ENCODE results near the gene PTGES3L.

PTGES3L gene

GRCh38 chr17:42979511-42980273 lies at the start of gene PTGES3L:
Gene PTGES3L (minus strand): TSS chr17:42980080. CDS start chr17:42980053, 27 bp downstream.
- peak; percentile 23 for DNase-seq (ENCODE audit: low read depth)

GRCh38 chr17:43028221-43028861 lies 48.5 kb upstream of the PTGES3L start:
- no peak for DNase-seq (ENCODE audit: low read depth)

- no peak for DNase-seq (ENCODE audit: low read depth)
These were observed 47.5 kb upstream of the PTGES3L start for GRCh38 chr17:43027091-43028032.

- DNase-seq (ENCODE audit: low read depth) = no peak
These were observed 46.7 kb upstream of the PTGES3L start for GRCh38 chr17:43026595-43026994.

GRCh38 chr17:43025766-43026537 lies 46.1 kb upstream of the PTGES3L start:
- DNase-seq (ENCODE audit: low read depth) = no peak

- DNase-seq (ENCODE audit: low read depth) = no peak
These were observed 45.4 kb upstream of the PTGES3L start for GRCh38 chr17:43025290-43025657.

GRCh38 chr17:43024407-43025289 lies 44.8 kb upstream of the PTGES3L start, which contains the start of gene RND2:
Gene RND2 (plus strand): TSS chr17:43025231. CDS start chr17:43025348, 117 bp downstream.
- DNase-seq (ENCODE audit: low read depth) = peak; percentile 97

- DNase-seq (ENCODE audit: low read depth) = peak; percentile 71
These were observed 42.0 kb upstream of the PTGES3L start, which contains the start of gene VAT1 for GRCh38 chr17:43021741-43022512. Gene VAT1 (minus strand): TSS chr17:43022385. CDS start chr17:43022322, 63 bp downstream.

- DNase-seq (ENCODE audit: low read depth) = peak; percentile 71
These were observed 41.2 kb upstream of the PTGES3L start for GRCh38 chr17:43020789-43021740.

GRCh38 chr17:43020030-43020621 lies 40.2 kb upstream of the PTGES3L start:
- DNase-seq (ENCODE audit: low read depth) = peak; percentile 64

- DNase-seq (ENCODE audit: low read depth) = peak; percentile 52
These were observed 39.5 kb upstream of the PTGES3L start for GRCh38 chr17:43019418-43019817.

- DNase-seq (ENCODE audit: low read depth) = peak; percentile 87
These were observed 39.1 kb upstream of the PTGES3L start for GRCh38 chr17:43018932-43019331.

- no peak for DNase-seq (ENCODE audit: low read depth)
These were observed 38.4 kb upstream of the PTGES3L start for GRCh38 chr17:43018008-43018853.

- no peak for DNase-seq (ENCODE audit: low read depth)
These were observed 36.3 kb upstream of the PTGES3L start for GRCh38 chr17:43016216-43016615.

GRCh38 chr17:43015579-43015978 lies 35.7 kb upstream of the PTGES3L start:
- no peak for DNase-seq (ENCODE audit: low read depth)

GRCh38 chr17:43014649-43015542 lies 35.0 kb upstream of the PTGES3L start:
- DNase-seq (ENCODE audit: low read depth) = no peak

Data from iris pigment epithelial cell (primary cell).